Mucosa of descending colon (tissue), 3 donors: ENCODE results near the gene DNM3. TPM values are rescaled to one million over a fixed set of nuclear protein-coding genes. Genes with fewer than 3 reads are reported as not detected.
"Not testable (repeated sequence)": the region's sequence is repeated elsewhere in the genome, so short reads cannot be mapped to it uniquely, and the experiment has no call there.

Experiments
- ATAC-seq: fragments of 200-7000 bp; cut with Tn5 transposase; one replicate; pipeline ENCODE4 v1.9.1; 2020; ENCODE audit warnings: mild to moderate bottlenecking, moderate library complexity
- DNase-seq, 3 donors: peaks; one replicate each; pipeline ENCODE4 v3.0.0-alpha.2; 2020
- H3K36me3 ChIP-seq: fragments of 200-600 bp; one replicate; pipeline ENCODE4 v1.8.0; 2021; ENCODE audit warnings: low read depth, mild to moderate bottlenecking
- H3K4me1 ChIP-seq: fragments of 200-600 bp; one replicate; pipeline ENCODE4 v1.8.0; 2021; ENCODE audit warnings: low read depth, mild to moderate bottlenecking
- H3K4me3 ChIP-seq: fragments of 200-600 bp; one replicate; pipeline ENCODE4 v1.8.0; 2021; ENCODE audit warnings: mild to moderate bottlenecking
- H3K9me3 ChIP-seq: fragments of 200-600 bp; one replicate; pipeline ENCODE4 v1.8.0; 2021; ENCODE audit warnings: mild to moderate bottlenecking
- intact Hi-C, 2 donors: fragments of 100-400 bp; cut with DNase I in 1 of 2; cut with micrococcal nuclease in 1 of 2; formaldehyde crosslinking; loops; one replicate each; pipeline versions ENCODE4 v1.11.0 to v1.11.1; 2022; cut with DNase I, micrococcal nuclease
- total RNA-seq, 3 donors: library from RNA; stranded (reverse); fragmentation: NEBNext Ultra II Directional in 2 of 3; extraction: Animal tissue kit (Norgen Biotek cat#: 25700) in 2 of 3; gene quantifications; one replicate each; pipeline versions ENCODE4 v1.2.1 to v1.2.4, GENCODE V29; 2021 to 2023
- TF ChIP-seq, protein P1 (sequence below): fragments of 200-600 bp; IDR thresholded peaks from one replicate; pipeline ENCODE4 v1.8.0; 2022; ENCODE audit warnings: antibody characterized with exemption, mild to moderate bottlenecking
- donor health status: DM: no; HTN: no; CAD: no; lungs with moderate emphysema.
- donor health status: DM: no; HTN: no; CAD: no.
- donor health status: DM: no; HTN: yes; CAD: no.

The DNM3 gene
- total RNA-seq, 3 donors from 2014 or later = 1.4 to 6.4 (median 2.1) TPM

- ATAC-seq (no peak), DNase-seq (no peak)
- Histone ChIP-seq H3K9me3 (no peaks in the 10 kb centered on the region), H3K36me3 (peaks cover 3% of the 10 kb centered on the region), H3K4me3 (no peak overlapping the region), H3K4me1 (no peaks in the 10 kb centered on the region)
- TF ChIP-seq, protein P1, sequence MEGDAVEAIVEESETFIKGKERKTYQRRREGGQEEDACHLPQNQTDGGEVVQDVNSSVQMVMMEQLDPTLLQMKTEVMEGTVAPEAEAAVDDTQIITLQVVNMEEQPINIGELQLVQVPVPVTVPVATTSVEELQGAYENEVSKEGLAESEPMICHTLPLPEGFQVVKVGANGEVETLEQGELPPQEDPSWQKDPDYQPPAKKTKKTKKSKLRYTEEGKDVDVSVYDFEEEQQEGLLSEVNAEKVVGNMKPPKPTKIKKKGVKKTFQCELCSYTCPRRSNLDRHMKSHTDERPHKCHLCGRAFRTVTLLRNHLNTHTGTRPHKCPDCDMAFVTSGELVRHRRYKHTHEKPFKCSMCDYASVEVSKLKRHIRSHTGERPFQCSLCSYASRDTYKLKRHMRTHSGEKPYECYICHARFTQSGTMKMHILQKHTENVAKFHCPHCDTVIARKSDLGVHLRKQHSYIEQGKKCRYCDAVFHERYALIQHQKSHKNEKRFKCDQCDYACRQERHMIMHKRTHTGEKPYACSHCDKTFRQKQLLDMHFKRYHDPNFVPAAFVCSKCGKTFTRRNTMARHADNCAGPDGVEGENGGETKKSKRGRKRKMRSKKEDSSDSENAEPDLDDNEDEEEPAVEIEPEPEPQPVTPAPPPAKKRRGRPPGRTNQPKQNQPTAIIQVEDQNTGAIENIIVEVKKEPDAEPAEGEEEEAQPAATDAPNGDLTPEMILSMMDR = no peak
- intact Hi-C loops = no loop called here
Observed at GRCh38 chr1:171798311-171798710, 43.0 kb upstream of the DNM3 start.

GRCh38 chr1:171798765-171799164 lies 42.5 kb upstream of the DNM3 start:
- no peak overlapping the region for H3K4me3 ChIP-seq
- no peak for DNase-seq
- intact Hi-C loops = no loop called here
- ATAC-seq = no peak
- no peaks in the 10 kb centered on the region for H3K36me3 ChIP-seq
- TF ChIP-seq, protein P1 = no peak
- H3K9me3 ChIP-seq = no peaks in the 10 kb centered on the region
- H3K4me1 ChIP-seq = no peaks in the 10 kb centered on the region

DNA sequence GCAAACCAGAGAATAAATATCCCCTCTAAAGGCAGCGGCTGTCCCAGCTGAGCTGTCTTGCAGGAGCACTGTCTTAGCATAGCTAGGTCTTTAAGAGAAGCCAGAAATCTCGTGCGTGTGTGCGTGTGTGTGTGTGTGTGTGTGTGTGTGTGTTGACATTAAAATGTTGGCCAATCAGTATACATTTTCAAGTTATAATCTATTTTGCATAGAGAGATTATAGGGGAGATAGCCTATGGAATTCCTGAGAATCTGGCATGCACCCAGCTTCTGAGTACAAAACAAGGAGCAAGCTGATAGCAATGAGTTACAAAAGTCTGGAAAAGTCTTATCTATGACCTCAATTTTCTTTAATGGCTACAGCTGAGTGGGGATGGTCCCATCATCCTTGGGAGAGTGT lies 42.1 kb upstream of the DNM3 start:
- DNase-seq (no peak), ATAC-seq (no peak)
- intact Hi-C loops = no loop called here
- no peaks in the 10 kb centered on the region for H3K4me1 ChIP-seq
- no peaks in the 10 kb centered on the region for H3K36me3 ChIP-seq
- TF ChIP-seq, protein P1 = no peak
- no peak overlapping the region for H3K4me3 ChIP-seq
- no peaks in the 10 kb centered on the region for H3K9me3 ChIP-seq

GRCh38 chr1:171799698-171800097 lies 41.6 kb upstream of the DNM3 start:
- ATAC-seq = not testable (repeated sequence)
- intact Hi-C loops = loop anchor here (2.0 to 5.0 kb wide), 2 partner anchors 183 to 185 kb away; no protein-coding TSS in a partner anchor

GRCh38 chr1:171800342-171800741 lies 41.0 kb upstream of the DNM3 start:
- TF ChIP-seq, protein P1 = no peak
- ATAC-seq (no peak), DNase-seq (no peak)
- H3K4me1 ChIP-seq = no peaks in the 10 kb centered on the region
- H3K9me3 ChIP-seq = no peaks in the 10 kb centered on the region
- no peaks in the 10 kb centered on the region for H3K36me3 ChIP-seq
- H3K4me3 ChIP-seq = no peak overlapping the region
- intact Hi-C loops = loop anchor here (2.0 to 5.0 kb wide), 2 partner anchors 182 to 184 kb away; no protein-coding TSS in a partner anchor

More at GRCh38 chr1:171799698-171800097, 41.6 kb upstream of the DNM3 start:
- H3K9me3 ChIP-seq, H3K4me3 ChIP-seq, DNase-seq, H3K36me3 ChIP-seq, H3K4me1 ChIP-seq: not testable (repeated sequence)

- TF ChIP-seq, protein P1 = no peak
- Histone ChIP-seq H3K36me3 (no peaks in the 10 kb centered on the region), H3K4me1 (no peaks in the 10 kb centered on the region), H3K9me3 (no peaks in the 10 kb centered on the region), H3K4me3 (no peak overlapping the region)
- intact Hi-C loops = loop anchor here (2.0 to 5.0 kb wide), 2 partner anchors 181 to 184 kb away; no protein-coding TSS in a partner anchor
- ATAC-seq (no peak), DNase-seq (no peak)
Observed at GRCh38 chr1:171800851-171801250, 40.4 kb upstream of the DNM3 start.
